Neutrophil (primary cell): ENCODE data around the gene EEF1AKMT3.

ENCODE experiments used
- H3K27ac ChIP-seq: fragments of 200-600 bp; sonication (generic); 2 replicates; pipeline ENCODE4 v1.5.1; 2016; ENCODE audit warnings: mild to moderate bottlenecking, moderate library complexity
- H3K27me3 ChIP-seq: fragments of 200-600 bp; sonication (generic); 2 replicates; pipeline ENCODE4 v1.6.0; 2016; ENCODE audit warnings: mild to moderate bottlenecking
- H3K36me3 ChIP-seq: fragments of 200-600 bp; sonication (generic); 2 replicates; pipeline ENCODE4 v1.5.1; 2017
- H3K4me1 ChIP-seq, 2 experiments: fragments of 200-600 bp in 1 of 2; sonication (generic) in 1 of 2; 1 replicate in 1 of 2; 2 replicates in 1 of 2; pipeline versions ENCODE4 v1.5.1 to v1.6.1; 2013 to 2016; ENCODE audit warnings: low read depth in 1 of 2, low read length in 1 of 2, mild to moderate bottlenecking in 1 of 2, moderate library complexity in 1 of 2; ENCODE audit not compliant: control insufficient read depth in 1 of 2, insufficient read depth in 1 of 2
- H3K4me3 ChIP-seq, 2 experiments: fragments of 200-600 bp in 1 of 2; sonication (generic) in 1 of 2; 1 replicate in 1 of 2; 2 replicates in 1 of 2; pipeline ENCODE4 v1.5.1; 2013 to 2016; ENCODE audit warnings: low read depth in 1 of 2, low read length in 1 of 2, mild to moderate bottlenecking in 1 of 2, moderate library complexity in 1 of 2
- H3K9me3 ChIP-seq: fragments of 200-600 bp; sonication (generic); 2 replicates; pipeline ENCODE4 v1.5.1; 2016
- CTCF ChIP-seq: fragments of 200-600 bp; sonication (generic); IDR thresholded peaks from 2 replicates; pipeline ENCODE4 v1.5.1; 2016; ENCODE audit warnings: antibody characterized with exemption

EEF1AKMT3 gene

DNA sequence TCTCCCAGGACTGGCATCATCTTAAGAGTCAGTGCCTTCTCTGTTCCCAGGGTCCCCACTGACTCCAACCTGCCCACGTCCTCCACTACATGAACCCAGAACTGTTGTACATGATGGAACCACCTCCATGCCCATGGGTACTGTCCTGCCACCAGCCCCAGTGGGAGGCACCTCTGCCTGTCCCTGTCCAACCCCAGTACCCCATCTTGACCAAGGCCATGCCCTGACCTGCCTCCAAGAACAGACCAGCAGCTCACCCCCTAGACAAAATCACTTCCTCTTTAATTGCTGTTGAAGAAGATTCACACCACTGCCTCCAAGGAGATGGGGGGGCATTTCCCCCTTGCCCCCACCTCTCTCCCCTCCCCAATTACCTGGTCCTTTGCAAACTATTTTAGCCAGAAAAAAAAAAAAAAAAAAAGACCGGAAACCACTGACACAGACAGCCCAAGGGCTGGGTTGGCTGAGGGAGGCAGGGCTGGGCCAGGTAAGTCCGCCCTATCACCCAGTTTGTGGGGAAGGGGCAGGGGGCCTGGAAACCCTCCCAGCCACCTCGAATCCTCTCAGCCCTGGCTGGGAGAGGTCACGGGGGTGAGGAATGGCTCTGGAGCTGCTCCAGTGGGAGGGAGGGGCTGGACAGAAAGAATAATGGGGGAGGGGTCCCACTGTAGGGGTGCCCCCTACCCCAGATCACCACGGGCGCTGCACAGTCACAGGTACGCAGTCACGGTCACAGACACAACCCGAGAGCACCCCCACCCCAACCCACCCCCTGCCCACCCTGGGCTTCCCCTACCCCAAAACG lies 47.3 kb upstream of the EEF1AKMT3 start:
- H3K4me3 ChIP-seq: no peak overlapping the region
- peak overlapping the region; percentile 61 for H3K27ac ChIP-seq
- no peaks in the 10 kb centered on the region for H3K27me3 ChIP-seq
- peaks cover 96% of the 10 kb centered on the region for H3K36me3 ChIP-seq
- no peaks in the 10 kb centered on the region for H3K4me1 ChIP-seq
- TF ChIP-seq CTCF: no peak
- no peaks in the 10 kb centered on the region for H3K9me3 ChIP-seq

GRCh38 chr12:57725851-57726150 lies 46.6 kb upstream of the EEF1AKMT3 start:
- Histone ChIP-seq H3K4me1 (no peaks in the 10 kb centered on the region), H3K27ac (no peak overlapping the region), H3K4me3 (no peak overlapping the region), H3K36me3 (peaks cover 96% of the 10 kb centered on the region), H3K27me3 (no peaks in the 10 kb centered on the region), H3K9me3 (no peaks in the 10 kb centered on the region)
- TF ChIP-seq CTCF: no peak

DNA sequence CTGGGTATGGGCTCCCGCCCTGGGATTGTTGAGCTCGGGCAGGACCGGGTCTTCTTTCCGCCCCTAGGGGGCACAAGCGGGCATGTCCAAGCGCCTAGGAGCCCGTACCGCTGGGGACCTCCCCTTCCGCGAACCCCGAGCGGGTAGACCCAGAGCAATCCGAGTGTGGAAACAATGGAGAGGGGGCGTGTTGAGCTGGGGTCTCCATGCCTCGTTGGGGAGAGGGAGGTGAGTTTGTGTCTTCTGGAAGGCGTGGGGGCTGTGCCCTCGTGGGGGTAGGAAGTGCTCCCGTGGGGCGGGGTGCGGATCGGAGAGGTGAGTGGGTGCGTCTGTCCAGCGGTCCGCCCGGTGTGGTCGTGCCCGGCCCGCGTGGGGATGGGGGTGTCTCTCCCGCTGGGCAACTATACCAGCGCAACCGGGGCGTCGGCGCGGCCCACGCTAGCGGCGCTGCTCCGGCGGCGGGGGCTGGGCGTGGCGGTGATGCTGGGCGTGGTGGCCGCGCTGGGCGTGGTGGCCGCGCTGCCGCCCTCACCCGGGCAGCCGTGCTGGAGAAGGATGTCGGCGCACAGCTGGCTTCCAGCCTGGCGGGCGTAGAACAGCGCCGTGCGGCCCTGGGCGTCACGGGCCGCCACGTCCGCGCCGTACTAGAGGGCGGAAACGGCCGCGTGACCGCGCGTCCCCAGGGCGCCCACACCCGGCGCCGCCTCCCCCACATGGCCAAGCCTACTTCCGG lies 46.1 kb upstream of the EEF1AKMT3 start:
- H3K4me3 ChIP-seq: no peak overlapping the region
- no peaks in the 10 kb centered on the region for H3K27me3 ChIP-seq
- no peak for TF ChIP-seq CTCF
- peaks cover 96% of the 10 kb centered on the region for H3K36me3 ChIP-seq
- H3K27ac ChIP-seq: no peak overlapping the region
- H3K9me3 ChIP-seq: no peaks in the 10 kb centered on the region
- no peaks in the 10 kb centered on the region for H3K4me1 ChIP-seq

GRCh38 chr12:57726884-57727757 lies 45.3 kb upstream of the EEF1AKMT3 start:
- no peaks in the 10 kb centered on the region for H3K27me3 ChIP-seq

More at GRCh38 chr12:57726884-57727757, 45.3 kb upstream of the EEF1AKMT3 start:
- H3K27ac ChIP-seq: no peak overlapping the region
- TF ChIP-seq CTCF: no peak
- H3K4me3 ChIP-seq: no peak overlapping the region
- no peaks in the 10 kb centered on the region for H3K4me1 ChIP-seq
- H3K9me3 ChIP-seq: no peaks in the 10 kb centered on the region
- H3K36me3 ChIP-seq: peaks cover 96% of the 10 kb centered on the region
